SK-N-SH (cell line): Measurements from ENCODE around the gene IL21R. TPM values are rescaled to one million over a fixed set of nuclear protein-coding genes. Genes with fewer than 3 reads are reported as not detected.

Source experiments
- CTCF ChIA-PET: fragments of 300-600, 350-600 bp; formaldehyde crosslinking; extraction: SDS; loops from one replicate; lab custom pipeline; 2021; lab: Yijun Ruan, JAX
- POLR2A ChIA-PET: fragments of 350-600 bp; sonication (Branson Sonifier 250); formaldehyde crosslinking; extraction: SDS; loops from one replicate; lab custom pipeline; 2020; ENCODE audit warnings: antibody characterized with exemption, inconsistent platforms; lab: Yijun Ruan, JAX
- DNase-seq: peaks from one replicate; pipeline ENCODE4 v3.0.0; 2012
- H2AFZ ChIP-seq: fragments of 200-600 bp; sonication (generic); 2 replicates; pipeline ENCODE4 v1.8.1; 2016; ENCODE audit warnings: antibody characterized with exemption, mild to moderate bottlenecking, low read depth
- H3F3A ChIP-seq: fragments of 200-600 bp; sonication (generic); replicated peaks from 2 replicates; pipeline ENCODE3; 2016; ENCODE audit warnings: antibody characterized with exemption, mild to moderate bottlenecking; ENCODE audit not compliant: insufficient read depth
- H3K27ac ChIP-seq, 2 experiments: fragments of 200-500 bp in 1 of 2; fragments of 200-600 bp in 1 of 2; sonication (Bioruptor generic) in 1 of 2; sonication (generic), shearing (Covaris generic) in 1 of 2; 2 replicates each; pipeline versions ENCODE4 v1.5.1 to v1.6.1; 2014 to 2016; ENCODE audit warnings: low read depth in 2 of 2, inconsistent platforms in 1 of 2, low read length in 1 of 2, mild to moderate bottlenecking in 1 of 2, mixed read lengths in 1 of 2
- H3K27me3 ChIP-seq: fragments of 200-600 bp; sonication (generic), shearing (Covaris generic); 2 replicates; pipeline ENCODE4 v1.6.1; 2016; ENCODE audit warnings: mixed run types; ENCODE audit not compliant: insufficient read depth
- H3K36me3 ChIP-seq, 2 experiments: fragments of 200-500 bp in 1 of 2; fragments of 200-600 bp in 1 of 2; sonication (Bioruptor generic) in 1 of 2; sonication (generic) in 1 of 2; replicated peaks in 1 of 2; 2 replicates each; pipeline versions ENCODE3 to v1.5.1; 2014 to 2016; ENCODE audit warnings: low read length in 1 of 2, mild to moderate bottlenecking in 1 of 2; ENCODE audit not compliant: insufficient read depth in 2 of 2, control insufficient read depth in 1 of 2
- H3K4me1 ChIP-seq, 2 experiments: fragments of 200-500 bp in 1 of 2; fragments of 200-600 bp in 1 of 2; sonication (Bioruptor generic) in 1 of 2; sonication (generic), shearing (Covaris generic) in 1 of 2; 2 replicates each; pipeline versions ENCODE4 v1.5.1 to v1.6.1; 2014 to 2016; ENCODE audit warnings: low read depth in 1 of 2, low read length in 1 of 2, mixed run types in 1 of 2; ENCODE audit not compliant: insufficient read depth in 2 of 2, control insufficient read depth in 1 of 2
- H3K4me2 ChIP-seq: fragments of 200-600 bp; sonication (generic), shearing (Covaris generic); 2 replicates; pipeline ENCODE4 v1.6.1; 2017; ENCODE audit warnings: mixed run types
- H3K4me3 ChIP-seq, 2 experiments: fragments of 200-500 bp in 1 of 2; fragments of 200-600 bp in 1 of 2; sonication (Bioruptor generic) in 1 of 2; sonication (generic), shearing (Covaris generic) in 1 of 2; 2 replicates each; pipeline versions ENCODE4 v1.5.1 to v1.8.1; 2014 to 2016; ENCODE audit warnings: low read depth in 2 of 2, inconsistent platforms in 1 of 2, low read length in 1 of 2, mild to moderate bottlenecking in 1 of 2, mixed read lengths in 1 of 2, moderate library complexity in 1 of 2
- H3K79me2 ChIP-seq: fragments of 200-600 bp; sonication (generic); 2 replicates; pipeline ENCODE4 v1.8.1; 2017; ENCODE audit warnings: mild to moderate bottlenecking; ENCODE audit not compliant: insufficient read depth
- H3K9ac ChIP-seq: fragments of 200-600 bp; sonication (generic); 2 replicates; pipeline ENCODE4 v1.6.1; 2017; ENCODE audit warnings: mixed run types
- H3K9me2 ChIP-seq: fragments of 200-600 bp; sonication (generic); 2 replicates; pipeline ENCODE4 v1.6.1; 2017; ENCODE audit warnings: mixed run types
- H3K9me3 ChIP-seq: fragments of 200-600 bp; sonication (generic); 2 replicates; pipeline ENCODE4 v1.6.1; 2017; ENCODE audit warnings: mixed run types, mild to moderate bottlenecking, moderate library complexity
- H4K20me1 ChIP-seq: fragments of 200-600 bp; sonication (generic); 2 replicates; pipeline ENCODE4 v1.6.1; 2017; ENCODE audit warnings: mild to moderate bottlenecking, mixed run types; ENCODE audit not compliant: insufficient read depth
- EP300 ChIP-seq, 2 experiments: IDR thresholded peaks; 2 replicates each; pipeline versions ENCODE4 v1.4.0 to v1.6.1; 2012; ENCODE audit warnings: borderline replicate concordance in 1 of 2, low read depth in 1 of 2, low read length in 1 of 2
- FOSL2 ChIP-seq: IDR thresholded peaks from 2 replicates; pipeline ENCODE4 v1.4.0; 2012; ENCODE audit warnings: low read depth, mild to moderate bottlenecking, moderate library complexity, borderline replicate concordance
- GABPA ChIP-seq: IDR thresholded peaks from 2 replicates; pipeline ENCODE4 v1.4.0; 2012; ENCODE audit warnings: low read depth, mild to moderate bottlenecking
- GATA2 ChIP-seq: sonication (generic); formaldehyde crosslinking; IDR thresholded peaks from 2 replicates; pipeline ENCODE4 v1.5.0; 2020; ENCODE audit warnings: mild to moderate bottlenecking, missing genetic modification reagents
- JUND ChIP-seq: IDR thresholded peaks from 2 replicates; pipeline ENCODE4 v1.4.0; 2012
- MAX ChIP-seq: IDR thresholded peaks from 2 replicates; pipeline ENCODE4 v1.4.0; 2012; ENCODE audit warnings: low read depth
- MEF2A ChIP-seq: IDR thresholded peaks from 2 replicates; pipeline ENCODE4 v1.4.0; 2012; ENCODE audit warnings: low read depth, borderline replicate concordance
- PBX3 ChIP-seq: IDR thresholded peaks from 2 replicates; pipeline ENCODE4; 2012
- POLR2AphosphoS5 ChIP-seq: IDR thresholded peaks from 2 replicates; pipeline ENCODE4 v1.6.1; 2012; ENCODE audit warnings: low read depth, low read length
- RAD21 ChIP-seq: IDR thresholded peaks from 2 replicates; pipeline ENCODE4 v1.6.1; 2012; ENCODE audit warnings: mild to moderate bottlenecking, low read length
- RXRA ChIP-seq: IDR thresholded peaks from 2 replicates; pipeline ENCODE4 v1.4.0; 2012; ENCODE audit warnings: low read depth, mild to moderate bottlenecking, borderline replicate concordance
- TAF1 ChIP-seq: IDR thresholded peaks from 2 replicates; pipeline ENCODE4 v1.6.1; 2012; ENCODE audit warnings: low read depth, mild to moderate bottlenecking, low read length, moderate library complexity, borderline replicate concordance
- TCF12 ChIP-seq: IDR thresholded peaks from 2 replicates; pipeline ENCODE4 v1.4.0; 2012
- USF1 ChIP-seq: IDR thresholded peaks from 2 replicates; pipeline ENCODE4 v1.4.0; 2012; ENCODE audit warnings: low read depth, borderline replicate concordance
- USF2 ChIP-seq: fragments of 150-350 bp; IDR thresholded peaks from 2 replicates; pipeline ENCODE4 v1.6.1; 2017; ENCODE audit warnings: antibody characterized with exemption, low read length, low read depth, borderline replicate concordance
- WGBS: methylation state at CpG from one replicate; pipeline ENCODE4 v1.1.6; 2017; ENCODE audit warnings: low lambda C conversion rate; 5-methylcytosine and 5-hydroxymethylcytosine counted together
- polyA plus RNA-seq, 3 experiments: library from polyadenylated mRNA; depleted of rRNA; stranded (reverse); fragments of >200 nt; gene quantifications; 2 replicates each; pipeline ENCODE4 v1.2.3, GENCODE V29; 2012

Gene IL21R
- polyA plus RNA-seq, 1 of the 3 experiments (the other 2 are of a cell fraction): 0.13 TPM

- H3K36me3 ChIP-seq: no peaks in the 10 kb centered on the region
- no peaks in the 10 kb centered on the region for H4K20me1 ChIP-seq
- peak overlapping the region; percentile 38; the same call in 1 of the 2 replicates for H3K9ac ChIP-seq
- WGBS: 27% methylated on average over 11 of the region's 11 CpGs
- no peaks in the 10 kb centered on the region for H3K27me3 ChIP-seq
- ChIA-PET POLR2A (no interaction called here), CTCF (interaction anchor here (1.6 to 2.3 kb wide), 2 partner anchors 9 to 167 kb away, joined by 4 to 6 read pairs; no protein-coding TSS in a partner anchor)
- peaks cover 9% of the 10 kb centered on the region for H3F3A ChIP-seq
- H3K27ac ChIP-seq: peak overlapping the region in 1 of 2 experiments; percentile 58; a peak in 2 of 4 replicates
- peaks cover 0 to 16% of the 10 kb centered on the region in 2 experiments; a peak in 2 of 4 replicates for H3K4me1 ChIP-seq
- DNase-seq: no peak
- H3K9me2 ChIP-seq: no peaks in the 10 kb centered on the region
- no peaks in the 10 kb centered on the region for H3K79me2 ChIP-seq
- peak overlapping the region; percentile 67; the same call in 1 of the 2 replicates for H3K4me2 ChIP-seq
- H3K9me3 ChIP-seq: peaks cover 3% of the 10 kb centered on the region; the same call in 1 of the 2 replicates
- 0 out of 2 replicates have a peak overlapping the region, but pooled peaks have one; percentile 24 for H2AFZ ChIP-seq
- H3K4me3 ChIP-seq: peak overlapping the region in 1 of 2 experiments; percentile 39; a peak in 2 of 4 replicates
- no peak for TF ChIP-seq FOSL2
- TF ChIP-seq POLR2AphosphoS5: no peak
- TF ChIP-seq MAX: no peak
- no peak for TF ChIP-seq TCF12
- no peak for TF ChIP-seq USF1
- TF ChIP-seq GABPA: no peak
- no peak for TF ChIP-seq RAD21
- no peak for TF ChIP-seq USF2
- TF ChIP-seq TAF1: no peak
- no peak for TF ChIP-seq MEF2A
- no peak for TF ChIP-seq PBX3
- TF ChIP-seq GATA2: no peak
- TF ChIP-seq EP300 (IDR thresholded peaks at IDR 0.05; ENCODE audit: borderline replicate concordance in 1 of 2, low read depth in 1 of 2, low read length in 1 of 2): no peak
- no peak for TF ChIP-seq JUND
- TF ChIP-seq RXRA: no peak
Observed at GRCh38 chr16:27400751-27401620, 988 bp upstream of the IL21R start.
